NCI-H460 (cell line): ENCODE results near the gene PTK6. TPM values are rescaled to one million over a fixed set of nuclear protein-coding genes. Genes with fewer than 3 reads are reported as not detected.

Experiments
- DNase-seq: peaks from one replicate; pipeline ENCODE4 v3.0.0-alpha.2; 2016; ENCODE audit warnings: low read depth; ENCODE audit errors: extremely low read depth
- total RNA-seq: library from RNA; depleted of rRNA; stranded (reverse); fragments of >200 nt; shearing (Covaris generic); gene quantifications from 2 replicates; pipeline ENCODE4 v1.2.3, GENCODE V29; 2014

The PTK6 gene
- total RNA-seq, 1 experiment from 2014 or later, result 2.2 TPM

- DNase-seq, result no peak
Measured at GRCh38 chr20:63545814-63546213, 8.6 kb upstream of the PTK6 start.

GRCh38 chr20:63544958-63545516 lies 7.9 kb upstream of the PTK6 start:
- no peak for DNase-seq

GRCh38 chr20:63544241-63544957 lies 7.2 kb upstream of the PTK6 start:
- no peak for DNase-seq

- no peak for DNase-seq
Measured at GRCh38 chr20:63543733-63544132, 6.6 kb upstream of the PTK6 start.

- no peak for DNase-seq
Measured at GRCh38 chr20:63543131-63543530, 6.0 kb upstream of the PTK6 start.

GRCh38 chr20:63542696-63543095 lies 5.5 kb upstream of the PTK6 start:
- DNase-seq, result no peak

GRCh38 chr20:63542031-63542559 lies 4.9 kb upstream of the PTK6 start:
- DNase-seq, result no peak

GRCh38 chr20:63541371-63541770 lies 4.2 kb upstream of the PTK6 start:
- no peak for DNase-seq

GRCh38 chr20:63540417-63541186 lies 3.4 kb upstream of the PTK6 start:
- DNase-seq, result no peak

GRCh38 chr20:63539441-63540370 lies 2.5 kb upstream of the PTK6 start:
- DNase-seq, result no peak

GRCh38 chr20:63539092-63539430 lies 1.9 kb upstream of the PTK6 start:
- no peak for DNase-seq

- peak; percentile 46 for DNase-seq
Measured at GRCh38 chr20:63538204-63539091, 1.3 kb upstream of the PTK6 start.

- peak; percentile 96 for DNase-seq
Measured at GRCh38 chr20:63537525-63538203, 488 bp upstream of the PTK6 start.

- DNase-seq, result peak; percentile 34
Measured at GRCh38 chr20:63536241-63536977, 767 bp downstream of the PTK6 start.

GRCh38 chr20:63534831-63535651 lies 2.1 kb downstream of the PTK6 start:
- DNase-seq, result no peak

- DNase-seq, result no peak
Measured at GRCh38 chr20:63534427-63534830, 2.7 kb downstream of the PTK6 start.

GRCh38 chr20:63533871-63534393 lies 3.2 kb downstream of the PTK6 start:
- no peak for DNase-seq
